GM12878 (cell line): ENCODE results near the gene SLC22A6. TPM values are rescaled to one million over a fixed set of nuclear protein-coding genes. Genes with fewer than 3 reads are reported as not detected.

Experiments
- ATAC-seq: fragments of 200-7000 bp; cut with Tn5 transposase; 3 replicates; pipeline ENCODE4 v1.9.1; 2020; ENCODE audit warnings: mild to moderate bottlenecking, moderate library complexity
- BruUV-seq: library from RNA; stranded (reverse); fragments of 400-500 nt; replicated peaks from 2 replicates; lab custom pipeline; 2021; lab: Mats Ljungman, UMichigan
- CTCF ChIA-PET: fragments of 300-600 bp; sonication (Branson Sonifier 250); formaldehyde crosslinking; extraction: SDS; loops from one replicate; lab custom pipeline; 2021; ENCODE audit warnings: inconsistent platforms; lab: Yijun Ruan, JAX
- POLR2A ChIA-PET: fragments of 350-600 bp; formaldehyde crosslinking; extraction: SDS; loops from one replicate; lab custom pipeline; 2021; ENCODE audit warnings: inconsistent platforms; lab: Charles Lee
- RAD21 ChIA-PET: fragments of 300-600 bp; sonication (Branson Sonifier 250); formaldehyde crosslinking; loops from one replicate; lab custom pipeline; 2023; ENCODE audit warnings: antibody characterized with exemption; ENCODE audit not compliant: unreplicated experiment; lab: Charles Lee
- SMC1A ChIA-PET: fragments of 300-600 bp; sonication (Branson Sonifier 250); formaldehyde crosslinking; loops from one replicate; lab custom pipeline; 2023; ENCODE audit not compliant: unreplicated experiment, uncharacterized antibody; lab: Charles Lee
- DNase-seq: peaks from one replicate; pipeline ENCODE4 v3.0.0-alpha.2; 2011; ENCODE audit warnings: low read depth, low spot score
- FAIRE-seq: peaks from 3 replicates; lab custom pipeline; 2011; peaks lifted over from hg19 to GRCh38; lab: Jason Lieb, UNC
- H2AFZ ChIP-seq: 2 replicates; pipeline ENCODE4 v1.6.0; 2011; ENCODE audit warnings: low read depth, low read length, control low read depth; ENCODE audit not compliant: control insufficient read depth
- H3K27ac ChIP-seq: 2 replicates; pipeline ENCODE4 v1.5.1; 2011; ENCODE audit warnings: control low read depth; ENCODE audit not compliant: control insufficient read depth, insufficient read depth
- H3K27me3 ChIP-seq, 2 experiments: replicated peaks in 1 of 2; 2 replicates each; pipeline versions ENCODE4 v1.6.0 to v1.6.1; 2011; ENCODE audit warnings: low read length in 1 of 2; ENCODE audit not compliant: control insufficient read depth in 2 of 2, insufficient read depth in 2 of 2
- H3K36me3 ChIP-seq, 2 experiments: 2 replicates each; pipeline ENCODE4 v1.5.1; 2011; ENCODE audit warnings: low read length in 1 of 2; ENCODE audit not compliant: control insufficient read depth in 2 of 2, insufficient read depth in 2 of 2
- H3K4me1 ChIP-seq: 2 replicates; pipeline ENCODE4 v1.6.1; 2011; ENCODE audit warnings: mild to moderate bottlenecking, low read length, moderate library complexity, mixed read lengths; ENCODE audit not compliant: control insufficient read depth, insufficient read depth
- H3K4me2 ChIP-seq: 2 replicates; pipeline ENCODE4 v1.6.0; 2011; ENCODE audit warnings: control low read depth; ENCODE audit not compliant: control insufficient read depth, insufficient read depth
- H3K4me3 ChIP-seq: fragments of 200-600 bp; sonication (generic); 2 replicates; pipeline ENCODE4 v1.5.1; 2016
- H3K79me2 ChIP-seq: 2 replicates; pipeline ENCODE4 v1.6.0; 2011; ENCODE audit warnings: low read length; ENCODE audit not compliant: control insufficient read depth, insufficient read depth
- H3K9ac ChIP-seq: 2 replicates; pipeline ENCODE4 v1.8.0; 2011; ENCODE audit warnings: low read length, control low read depth, mixed read lengths; ENCODE audit not compliant: control insufficient read depth, insufficient read depth
- H3K9me3 ChIP-seq: replicated peaks from 3 replicates; pipeline ENCODE4 v1.5.1; 2011; ENCODE audit warnings: mild to moderate bottlenecking, low read length; ENCODE audit not compliant: control insufficient read depth, insufficient read depth
- H4K20me1 ChIP-seq: 2 replicates; pipeline ENCODE4 v1.6.0; 2011; ENCODE audit not compliant: control insufficient read depth, insufficient read depth
- CREM ChIP-seq: IDR thresholded peaks from 2 replicates; pipeline ENCODE4 v1.6.1; 2014; ENCODE audit warnings: antibody characterized with exemption, low read depth
- EED ChIP-seq: sonication (generic); IDR thresholded peaks from 2 replicates; pipeline ENCODE4 v1.6.1; 2016; ENCODE audit warnings: antibody characterized with exemption, low read depth
- FOS ChIP-seq: IDR thresholded peaks from 3 replicates; pipeline ENCODE4 v1.6.1; 2011; ENCODE audit warnings: borderline replicate concordance; ENCODE audit not compliant: insufficient read length; ENCODE audit errors: extremely low read depth
- IRF4 ChIP-seq: IDR thresholded peaks from 2 replicates; pipeline ENCODE4 v1.6.1; 2011; ENCODE audit warnings: low read depth, low read length
- NFXL1 ChIP-seq: fragments of 450-650 bp; IDR thresholded peaks from 2 replicates; pipeline ENCODE4 v1.6.1; 2017; ENCODE audit warnings: antibody characterized with exemption, mild to moderate bottlenecking, borderline replicate concordance
- NR2F1 ChIP-seq: fragments of 450-650 bp; conservative IDR thresholded peaks from 2 replicates; pipeline ENCODE4 v1.6.1; 2017; ENCODE audit warnings: mild to moderate bottlenecking
- SRF ChIP-seq, 2 experiments: IDR thresholded peaks; 2 replicates each; pipeline ENCODE4 v1.6.1; 2011; ENCODE audit warnings: low read depth in 2 of 2, low read length in 2 of 2, mild to moderate bottlenecking in 1 of 2, moderate library complexity in 1 of 2
- SUZ12 ChIP-seq: fragments of 200-600 bp; sonication (generic); IDR thresholded peaks from one replicate; pipeline ENCODE4 v1.6.1; 2018; ENCODE audit warnings: antibody characterized with exemption, mild to moderate bottlenecking; ENCODE audit not compliant: unreplicated experiment
- ZZZ3 ChIP-seq: IDR thresholded peaks from 2 replicates; pipeline ENCODE4 v1.6.1; 2011; ENCODE audit warnings: low read depth; ENCODE audit not compliant: control insufficient read depth, insufficient read length
- WGBS: methylation state at CpG from one replicate; pipeline ENCODE4 v1.1.6; 2016; ENCODE audit warnings: low lambda C conversion rate; ENCODE audit not compliant: insufficient replicate concordance, insufficient coverage; ENCODE audit errors: missing lambda C conversion rate; 5-methylcytosine and 5-hydroxymethylcytosine counted together
- in situ Hi-C: fragments of 300-500 bp; cut with MboI; formaldehyde crosslinking; loops from 9 replicates; pipeline ENCODE4 v1.14.3; 2018; ENCODE audit warnings: mixed read lengths
- intact Hi-C: fragments of 100-400 bp; cut with micrococcal nuclease; formaldehyde crosslinking; loops from one replicate; pipeline ENCODE4 v1.14.2; 2022; ENCODE audit not compliant: unreplicated experiment
- polyA plus RNA-seq, 11 experiments: library from polyadenylated mRNA; depleted of rRNA in 4 of 11; unstranded in 6 of 11; stranded (reverse) in 5 of 11; fragments of >200 nt; fragmentation: Nextera tagmentation in 4 of 11; fragmentation: Illumina TruSeq in 1 of 11; extraction: Ambion mirVana in 4 of 11; extraction: Trizol in 1 of 11; gene quantifications; 1 replicate in 1 of 11; 2 replicates in 10 of 11; pipeline versions ENCODE4 v1.2.1 to v1.2.3, GENCODE V29; 2011 to 2016; ENCODE audit warnings: inconsistent platforms in 2 of 11, missing spikeins in 2 of 11, low read depth in 1 of 11
- total RNA-seq, 4 experiments: library from RNA; depleted of rRNA in 3 of 4; stranded (reverse); fragments of >200 nt in 3 of 4; fragmentation: Illumina TruSeq in 1 of 4; extraction: Trizol in 1 of 4; gene quantifications; 2 replicates each; pipeline versions ENCODE4 v1.2.1 to v1.2.3, GENCODE V29; 2013 to 2021
- TF ChIP-seq, protein P1 (sequence below): fragments of 150-350 bp; IDR thresholded peaks from 2 replicates; pipeline ENCODE4 v1.6.1; 2014; ENCODE audit warnings: mild to moderate bottlenecking, low read depth, low read length
- TF ChIP-seq, protein P2 (sequence below): IDR thresholded peaks from 2 replicates; pipeline ENCODE4 v1.6.1; 2011; ENCODE audit warnings: mild to moderate bottlenecking, low read depth, low read length, moderate library complexity; ENCODE audit not compliant: insufficient replicate concordance
- TF ChIP-seq, protein P3 (sequence below): fragments of 450-650 bp; IDR thresholded peaks from 2 replicates; pipeline ENCODE4 v1.6.1; 2017; ENCODE audit warnings: mild to moderate bottlenecking, low read depth, inconsistent platforms; ENCODE audit not compliant: poor library complexity, severe bottlenecking
- TF ChIP-seq, protein P4 (sequence below): fragments of 450-650 bp; IDR thresholded peaks from 2 replicates; pipeline ENCODE4 v1.6.1; 2014; ENCODE audit warnings: mild to moderate bottlenecking
- TF ChIP-seq, protein P5 (sequence below): fragments of 450-650 bp; IDR thresholded peaks from 2 replicates; pipeline ENCODE4 v1.6.1; 2017; ENCODE audit warnings: antibody characterized with exemption, mild to moderate bottlenecking, moderate library complexity

The SLC22A6 gene
- total and polyA plus RNA-seq, 10 of the 15 experiments (the other 5 are each of a cell fraction or from before 2014, with no cell fraction given) = not detected

DNA sequence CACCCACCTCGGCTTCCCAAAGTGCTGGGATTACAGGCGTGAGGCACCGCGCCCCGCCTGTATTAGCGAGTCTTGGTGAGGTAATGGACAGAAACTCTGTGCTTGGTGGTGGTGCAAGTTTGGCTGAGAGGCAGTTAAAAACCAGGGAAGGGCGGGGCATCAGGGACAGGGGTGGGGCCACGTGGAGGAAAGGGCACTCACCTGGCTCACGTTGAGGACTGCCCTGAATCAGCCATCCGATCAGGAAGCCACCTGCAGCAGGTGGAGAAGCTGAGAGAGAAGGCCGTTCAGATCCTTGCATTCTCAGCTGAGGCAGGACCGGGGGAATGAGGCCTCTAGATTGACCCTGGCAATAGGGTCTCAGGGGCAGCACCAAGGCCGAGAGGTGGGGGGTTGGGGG lies 51.5 kb downstream of the SLC22A6 start:
- no peak for FAIRE-seq
- in situ Hi-C loops = no loop called here
- POLR2A ChIA-PET = no interaction called here
- TF ChIP-seq NFXL1 (no peak), FOS (no peak), NR2F1 (no peak), CREM (no peak), IRF4 (no peak), ZZZ3 (no peak), SRF (IDR thresholded peaks at IDR 0.05; ENCODE audit: low read depth in 2 of 2, low read length in 2 of 2) (no peak), EED (no peak), SUZ12 (no peak)
- TF ChIP-seq, protein P1, sequence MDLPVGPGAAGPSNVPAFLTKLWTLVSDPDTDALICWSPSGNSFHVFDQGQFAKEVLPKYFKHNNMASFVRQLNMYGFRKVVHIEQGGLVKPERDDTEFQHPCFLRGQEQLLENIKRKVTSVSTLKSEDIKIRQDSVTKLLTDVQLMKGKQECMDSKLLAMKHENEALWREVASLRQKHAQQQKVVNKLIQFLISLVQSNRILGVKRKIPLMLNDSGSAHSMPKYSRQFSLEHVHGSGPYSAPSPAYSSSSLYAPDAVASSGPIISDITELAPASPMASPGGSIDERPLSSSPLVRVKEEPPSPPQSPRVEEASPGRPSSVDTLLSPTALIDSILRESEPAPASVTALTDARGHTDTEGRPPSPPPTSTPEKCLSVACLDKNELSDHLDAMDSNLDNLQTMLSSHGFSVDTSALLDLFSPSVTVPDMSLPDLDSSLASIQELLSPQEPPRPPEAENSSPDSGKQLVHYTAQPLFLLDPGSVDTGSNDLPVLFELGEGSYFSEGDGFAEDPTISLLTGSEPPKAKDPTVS = no peak
- TF ChIP-seq, protein P2, sequence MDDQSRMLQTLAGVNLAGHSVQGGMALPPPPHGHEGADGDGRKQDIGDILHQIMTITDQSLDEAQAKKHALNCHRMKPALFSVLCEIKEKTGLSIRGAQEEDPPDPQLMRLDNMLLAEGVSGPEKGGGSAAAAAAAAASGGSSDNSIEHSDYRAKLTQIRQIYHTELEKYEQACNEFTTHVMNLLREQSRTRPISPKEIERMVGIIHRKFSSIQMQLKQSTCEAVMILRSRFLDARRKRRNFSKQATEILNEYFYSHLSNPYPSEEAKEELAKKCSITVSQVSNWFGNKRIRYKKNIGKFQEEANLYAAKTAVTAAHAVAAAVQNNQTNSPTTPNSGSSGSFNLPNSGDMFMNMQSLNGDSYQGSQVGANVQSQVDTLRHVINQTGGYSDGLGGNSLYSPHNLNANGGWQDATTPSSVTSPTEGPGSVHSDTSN = no peak
- TF ChIP-seq, protein P3, sequence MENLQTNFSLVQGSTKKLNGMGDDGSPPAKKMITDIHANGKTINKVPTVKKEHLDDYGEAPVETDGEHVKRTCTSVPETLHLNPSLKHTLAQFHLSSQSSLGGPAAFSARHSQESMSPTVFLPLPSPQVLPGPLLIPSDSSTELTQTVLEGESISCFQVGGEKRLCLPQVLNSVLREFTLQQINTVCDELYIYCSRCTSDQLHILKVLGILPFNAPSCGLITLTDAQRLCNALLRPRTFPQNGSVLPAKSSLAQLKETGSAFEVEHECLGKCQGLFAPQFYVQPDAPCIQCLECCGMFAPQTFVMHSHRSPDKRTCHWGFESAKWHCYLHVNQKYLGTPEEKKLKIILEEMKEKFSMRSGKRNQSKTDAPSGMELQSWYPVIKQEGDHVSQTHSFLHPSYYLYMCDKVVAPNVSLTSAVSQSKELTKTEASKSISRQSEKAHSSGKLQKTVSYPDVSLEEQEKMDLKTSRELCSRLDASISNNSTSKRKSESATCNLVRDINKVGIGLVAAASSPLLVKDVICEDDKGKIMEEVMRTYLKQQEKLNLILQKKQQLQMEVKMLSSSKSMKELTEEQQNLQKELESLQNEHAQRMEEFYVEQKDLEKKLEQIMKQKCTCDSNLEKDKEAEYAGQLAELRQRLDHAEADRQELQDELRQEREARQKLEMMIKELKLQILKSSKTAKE = no peak
- TF ChIP-seq, protein P4, sequence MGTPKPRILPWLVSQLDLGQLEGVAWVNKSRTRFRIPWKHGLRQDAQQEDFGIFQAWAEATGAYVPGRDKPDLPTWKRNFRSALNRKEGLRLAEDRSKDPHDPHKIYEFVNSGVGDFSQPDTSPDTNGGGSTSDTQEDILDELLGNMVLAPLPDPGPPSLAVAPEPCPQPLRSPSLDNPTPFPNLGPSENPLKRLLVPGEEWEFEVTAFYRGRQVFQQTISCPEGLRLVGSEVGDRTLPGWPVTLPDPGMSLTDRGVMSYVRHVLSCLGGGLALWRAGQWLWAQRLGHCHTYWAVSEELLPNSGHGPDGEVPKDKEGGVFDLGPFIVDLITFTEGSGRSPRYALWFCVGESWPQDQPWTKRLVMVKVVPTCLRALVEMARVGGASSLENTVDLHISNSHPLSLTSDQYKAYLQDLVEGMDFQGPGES = no peak
- TF ChIP-seq, protein P5, sequence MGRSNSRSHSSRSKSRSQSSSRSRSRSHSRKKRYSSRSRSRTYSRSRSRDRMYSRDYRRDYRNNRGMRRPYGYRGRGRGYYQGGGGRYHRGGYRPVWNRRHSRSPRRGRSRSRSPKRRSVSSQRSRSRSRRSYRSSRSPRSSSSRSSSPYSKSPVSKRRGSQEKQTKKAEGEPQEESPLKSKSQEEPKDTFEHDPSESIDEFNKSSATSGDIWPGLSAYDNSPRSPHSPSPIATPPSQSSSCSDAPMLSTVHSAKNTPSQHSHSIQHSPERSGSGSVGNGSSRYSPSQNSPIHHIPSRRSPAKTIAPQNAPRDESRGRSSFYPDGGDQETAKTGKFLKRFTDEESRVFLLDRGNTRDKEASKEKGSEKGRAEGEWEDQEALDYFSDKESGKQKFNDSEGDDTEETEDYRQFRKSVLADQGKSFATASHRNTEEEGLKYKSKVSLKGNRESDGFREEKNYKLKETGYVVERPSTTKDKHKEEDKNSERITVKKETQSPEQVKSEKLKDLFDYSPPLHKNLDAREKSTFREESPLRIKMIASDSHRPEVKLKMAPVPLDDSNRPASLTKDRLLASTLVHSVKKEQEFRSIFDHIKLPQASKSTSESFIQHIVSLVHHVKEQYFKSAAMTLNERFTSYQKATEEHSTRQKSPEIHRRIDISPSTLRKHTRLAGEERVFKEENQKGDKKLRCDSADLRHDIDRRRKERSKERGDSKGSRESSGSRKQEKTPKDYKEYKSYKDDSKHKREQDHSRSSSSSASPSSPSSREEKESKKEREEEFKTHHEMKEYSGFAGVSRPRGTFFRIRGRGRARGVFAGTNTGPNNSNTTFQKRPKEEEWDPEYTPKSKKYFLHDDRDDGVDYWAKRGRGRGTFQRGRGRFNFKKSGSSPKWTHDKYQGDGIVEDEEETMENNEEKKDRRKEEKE = no peak

More for the DNA sequence above, 51.5 kb downstream of the SLC22A6 start:
- RAD21 ChIA-PET = no interaction called here
- SMC1A ChIA-PET = no interaction called here
- Histone ChIP-seq H3K9me3 (no peaks in the 10 kb centered on the region), H3K79me2 (no peaks in the 10 kb centered on the region), H4K20me1 (no peaks in the 10 kb centered on the region), H2AFZ (no peak overlapping the region), H3K4me2 (no peak overlapping the region), H3K4me1 (no peaks in the 10 kb centered on the region), H3K4me3 (no peak overlapping the region), H3K27ac (no peak overlapping the region), H3K36me3 (no peaks in the 10 kb centered on the region), H3K27me3 (peaks cover 2 to 3% of the 10 kb centered on the region in 2 experiments; a peak in 3 of 4 replicates), H3K9ac (no peak overlapping the region)
- no peak for DNase-seq
- CTCF ChIA-PET = no interaction called here
- intact Hi-C loops = no loop called here
- no TSS peak for BruUV-seq
- ATAC-seq = no peak
- 47% methylated on average over 13 of the region's 13 CpGs for WGBS
